Heart left ventricle (tissue), 13 donors: Measurements from ENCODE around the gene PCBD1.

Experiments
- POLR2A ChIP-seq, 2 donors: fragments of 450-650 bp; IDR thresholded peaks; one replicate each; pipeline ENCODE4 v1.6.1; 2017; ENCODE audit warnings: antibody characterized with exemption in 2 of 2, mild to moderate bottlenecking in 2 of 2, moderate library complexity in 2 of 2
- TF ChIP-seq, protein P1 (sequence below), 12 donors: fragments of 200-600 bp; sonication (generic) in 4 of 12; IDR thresholded peaks; one replicate each; pipeline versions ENCODE4 v1.5.0 to v1.8.0; 2018 to 2022; ENCODE audit warnings: antibody characterized with exemption in 12 of 12, mild to moderate bottlenecking in 5 of 12
- donor health status: ischemic (EF 13 %, LVEDD 7.1; RV severe dilation, severe dysfunction).
- donor health status: DM: no; HTN: yes; CAD: no.
- donor health status: DM: no; HTN: no; CAD: no.
- donor health status: ischemic (EF 25% LVEDD 6.9; RV normal size, moderate dysfunction).
- donor health status: ischemic (EF 25% LVEDD 5.7; RV mildly dilated, moderate dysfunction).
- donor health status: ischemic (EF 35%, LVEDD 5.7; RV mildly dilated, moderate dysfunction).
- donor health status: nonischemic (EF 11% LVEDD 7.7; RV severe dilation, severe dysfunction).
- donor health status: DM: yes; HTN: yes; CAD: no.
- donor health status: PGD.
- donor health status: ischemic (EF 29% LVEDD 5.4; RV normal size, mild dysfunction).
- donor health status: nonischemic (EF 23%, LVEDD 6.1; RV moderate dilation, normal function).

DNA sequence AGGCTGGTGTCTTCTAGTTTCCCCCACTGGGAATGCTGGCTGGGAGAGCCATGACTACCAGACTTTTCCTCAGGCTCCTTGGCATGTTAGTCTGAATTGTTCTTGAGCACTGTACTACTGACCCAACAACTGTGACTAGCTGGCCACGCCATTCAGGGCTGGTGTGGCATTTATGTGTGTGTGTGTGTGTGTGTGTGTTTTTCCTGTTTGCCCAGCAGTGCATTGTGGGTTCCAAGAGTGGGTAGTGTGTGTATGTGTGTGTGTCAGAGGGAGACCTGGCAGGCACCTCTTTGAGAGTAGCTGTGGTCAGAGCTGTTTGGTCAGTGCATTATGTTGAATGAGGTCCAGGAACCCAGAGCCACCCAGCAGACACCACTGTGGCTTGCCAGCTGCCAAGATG, 9.2 kb downstream of the PCBD1 start:
- no peak for TF ChIP-seq POLR2A (IDR thresholded peaks at IDR 0.05)
- TF ChIP-seq, protein P1, sequence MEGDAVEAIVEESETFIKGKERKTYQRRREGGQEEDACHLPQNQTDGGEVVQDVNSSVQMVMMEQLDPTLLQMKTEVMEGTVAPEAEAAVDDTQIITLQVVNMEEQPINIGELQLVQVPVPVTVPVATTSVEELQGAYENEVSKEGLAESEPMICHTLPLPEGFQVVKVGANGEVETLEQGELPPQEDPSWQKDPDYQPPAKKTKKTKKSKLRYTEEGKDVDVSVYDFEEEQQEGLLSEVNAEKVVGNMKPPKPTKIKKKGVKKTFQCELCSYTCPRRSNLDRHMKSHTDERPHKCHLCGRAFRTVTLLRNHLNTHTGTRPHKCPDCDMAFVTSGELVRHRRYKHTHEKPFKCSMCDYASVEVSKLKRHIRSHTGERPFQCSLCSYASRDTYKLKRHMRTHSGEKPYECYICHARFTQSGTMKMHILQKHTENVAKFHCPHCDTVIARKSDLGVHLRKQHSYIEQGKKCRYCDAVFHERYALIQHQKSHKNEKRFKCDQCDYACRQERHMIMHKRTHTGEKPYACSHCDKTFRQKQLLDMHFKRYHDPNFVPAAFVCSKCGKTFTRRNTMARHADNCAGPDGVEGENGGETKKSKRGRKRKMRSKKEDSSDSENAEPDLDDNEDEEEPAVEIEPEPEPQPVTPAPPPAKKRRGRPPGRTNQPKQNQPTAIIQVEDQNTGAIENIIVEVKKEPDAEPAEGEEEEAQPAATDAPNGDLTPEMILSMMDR (IDR thresholded peaks at IDR 0.05): no peak
